HG02642 (cell line): ENCODE measurements around the gene LRRC70.
A peak's percentile ranks its signal among the peaks of the same experiment; 100 is the strongest.
"Not testable (repeated sequence)": the region's sequence is repeated elsewhere in the genome, so short reads cannot be mapped to it uniquely, and the experiment has no call there.

Source experiments
- ATAC-seq: cut with Tn5 transposase; IDR thresholded peaks from one replicate; pipeline ENCODE4 v1.9.1; 2021; ENCODE audit warnings: mild to moderate bottlenecking; ENCODE audit not compliant: unreplicated experiment, poor library complexity

Gene LRRC70

GRCh38 chr5:62578540-62578939 is at the start of gene LRRC70:
LRRC70 (plus strand) TSS chr5:62578819; CDS start chr5:62579439, 620 bp downstream.
- ATAC-seq = peak; percentile 83

GRCh38 chr5:62533597-62533996 is 45.0 kb upstream of the LRRC70 start:
- no peak for ATAC-seq

- ATAC-seq = no peak
Observed at GRCh38 chr5:62534461-62535236, 44.0 kb upstream of the LRRC70 start.

- ATAC-seq = no peak
Observed at GRCh38 chr5:62536232-62536631, 42.4 kb upstream of the LRRC70 start.

- no peak for ATAC-seq
Observed at GRCh38 chr5:62536783-62537182, 41.8 kb upstream of the LRRC70 start.

GRCh38 chr5:62538017-62538942 is 40.3 kb upstream of the LRRC70 start:
- no peak for ATAC-seq

GRCh38 chr5:62542720-62543119 is 35.9 kb upstream of the LRRC70 start:
- no peak for ATAC-seq

- no peak for ATAC-seq
Observed at GRCh38 chr5:62547945-62548630, 30.5 kb upstream of the LRRC70 start.

GRCh38 chr5:62550103-62550502 is 28.5 kb upstream of the LRRC70 start:
- ATAC-seq = no peak

GRCh38 chr5:62555930-62556329 is 22.7 kb upstream of the LRRC70 start:
- no peak for ATAC-seq

GRCh38 chr5:62558941-62559340 is 19.7 kb upstream of the LRRC70 start:
- no peak for ATAC-seq

GRCh38 chr5:62560786-62561185 is 17.8 kb upstream of the LRRC70 start:
- no peak for ATAC-seq

- ATAC-seq = no peak
Observed at GRCh38 chr5:62561896-62562295, 16.7 kb upstream of the LRRC70 start.

- ATAC-seq = no peak
Observed at GRCh38 chr5:62562867-62563266, 15.8 kb upstream of the LRRC70 start.

- ATAC-seq = no peak
Observed at GRCh38 chr5:62564101-62564500, 14.5 kb upstream of the LRRC70 start.

GRCh38 chr5:62565740-62566139 is 12.9 kb upstream of the LRRC70 start:
- not testable (repeated sequence) for ATAC-seq

- no peak for ATAC-seq
Observed at GRCh38 chr5:62568143-62568542, 10.5 kb upstream of the LRRC70 start.

GRCh38 chr5:62568800-62569432 is 9.7 kb upstream of the LRRC70 start:
- ATAC-seq = no peak

GRCh38 chr5:62569470-62569869 is 9.1 kb upstream of the LRRC70 start:
- no peak for ATAC-seq

GRCh38 chr5:62572918-62573514 is 5.6 kb upstream of the LRRC70 start:
- no peak for ATAC-seq
